Stimulated activated CD4-positive, alpha-beta T cell treated with anti-CD3 and anti-CD28 coated beads, Interleukin-12 subunit alpha, Interleukin-12 subunit beta, amount 100 ng/mL, for 4 hours (primary cell): ENCODE data around the gene UQCRFS1.
"Not testable (repeated sequence)": the region's sequence is repeated elsewhere in the genome, so short reads cannot be mapped to it uniquely, and the experiment has no call there.

ENCODE experiments used
- DNase-seq: peaks from one replicate; pipeline ENCODE4 v3.0.0-alpha.2; 2020

UQCRFS1 gene

DNA sequence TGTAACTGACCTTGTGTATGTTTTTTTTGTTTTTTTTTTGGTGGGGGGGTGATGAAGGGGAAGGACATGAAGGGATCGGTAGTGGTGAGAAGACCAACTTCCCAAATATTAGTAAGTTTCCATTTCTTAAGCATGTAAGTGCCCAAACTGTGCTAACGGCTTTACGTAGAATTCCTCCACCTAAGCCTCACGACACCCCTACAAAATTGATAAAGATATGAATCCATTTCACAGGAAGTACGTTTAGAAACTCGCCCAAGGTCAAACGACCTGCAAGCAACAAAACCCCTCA, 649 bp downstream of the UQCRFS1 start:
- no peak for DNase-seq

DNA sequence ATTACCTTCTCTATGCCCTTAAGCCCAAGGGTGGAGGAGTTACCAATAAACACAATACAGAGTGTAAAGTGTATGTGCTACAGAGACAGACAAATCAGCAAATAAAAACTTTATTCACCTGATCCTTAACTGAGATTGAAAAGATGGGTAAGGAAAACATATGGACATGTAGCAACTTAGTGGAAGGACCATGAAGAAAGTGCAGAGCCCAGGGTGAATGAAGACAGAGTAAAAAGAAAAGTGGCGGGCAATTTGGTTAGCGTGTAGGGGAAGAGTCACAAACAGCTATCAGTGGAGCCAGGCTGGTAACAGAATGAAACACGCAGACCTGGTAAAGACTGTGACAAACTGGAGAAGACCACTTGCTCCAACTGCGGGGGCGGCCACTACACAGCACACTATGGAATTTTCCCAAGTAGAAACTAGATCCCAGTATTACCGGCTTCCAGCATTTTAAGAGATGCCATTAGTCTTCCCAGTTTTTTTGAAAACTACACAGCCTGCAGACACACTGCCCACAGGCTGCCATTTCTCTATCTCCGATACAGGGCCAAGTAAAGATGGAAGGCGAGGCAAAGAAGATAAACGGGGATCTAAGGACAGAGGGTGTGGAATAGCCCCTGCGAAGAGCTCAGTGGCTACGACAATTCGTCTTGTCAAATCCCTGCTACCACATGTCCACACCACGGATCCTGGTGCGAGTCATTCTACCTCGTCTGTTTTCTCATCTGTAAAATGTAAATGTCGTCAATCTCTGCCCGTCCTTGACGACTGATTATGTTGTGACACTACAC, 1.2 kb downstream of the UQCRFS1 start:
- DNase-seq = no peak

DNA sequence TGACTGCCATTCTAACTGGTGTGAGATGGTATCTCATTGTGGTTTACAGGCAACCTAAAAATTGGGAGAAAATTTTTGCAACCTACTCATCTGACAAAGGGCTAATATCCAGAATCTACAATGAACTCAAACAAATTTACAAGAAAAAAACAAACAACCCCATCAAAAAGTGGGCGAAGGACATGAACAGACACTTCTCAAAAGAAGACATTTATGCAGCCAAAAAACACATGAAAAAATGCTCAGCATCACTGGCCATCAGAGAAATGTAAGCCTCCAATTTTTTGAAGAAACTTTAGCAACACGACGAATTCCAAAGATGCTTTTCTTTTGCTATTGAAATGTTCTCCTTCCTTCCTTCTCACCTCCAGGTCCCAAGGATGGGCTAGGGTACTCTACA, 1.9 kb downstream of the UQCRFS1 start:
- DNase-seq = not testable (repeated sequence)

DNA sequence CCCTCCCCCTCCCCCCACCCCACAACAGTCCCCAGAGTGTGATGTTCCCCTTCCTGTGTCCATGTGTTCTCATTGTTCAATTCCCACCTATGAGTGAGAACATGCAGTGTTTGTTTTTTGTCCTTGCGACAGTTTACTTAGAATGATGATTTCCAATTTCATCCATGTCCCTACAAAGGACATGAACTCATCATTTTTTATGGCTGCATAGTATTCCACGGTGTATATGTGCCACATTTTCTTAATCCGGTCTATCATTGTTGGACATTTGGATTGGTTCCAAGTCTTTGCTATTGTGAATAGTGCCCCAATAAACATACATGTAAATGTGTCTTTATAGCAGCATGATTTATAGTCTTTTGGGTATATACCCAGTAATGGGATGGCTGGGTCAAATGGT, 2.4 kb downstream of the UQCRFS1 start:
- not testable (repeated sequence) for DNase-seq

DNA sequence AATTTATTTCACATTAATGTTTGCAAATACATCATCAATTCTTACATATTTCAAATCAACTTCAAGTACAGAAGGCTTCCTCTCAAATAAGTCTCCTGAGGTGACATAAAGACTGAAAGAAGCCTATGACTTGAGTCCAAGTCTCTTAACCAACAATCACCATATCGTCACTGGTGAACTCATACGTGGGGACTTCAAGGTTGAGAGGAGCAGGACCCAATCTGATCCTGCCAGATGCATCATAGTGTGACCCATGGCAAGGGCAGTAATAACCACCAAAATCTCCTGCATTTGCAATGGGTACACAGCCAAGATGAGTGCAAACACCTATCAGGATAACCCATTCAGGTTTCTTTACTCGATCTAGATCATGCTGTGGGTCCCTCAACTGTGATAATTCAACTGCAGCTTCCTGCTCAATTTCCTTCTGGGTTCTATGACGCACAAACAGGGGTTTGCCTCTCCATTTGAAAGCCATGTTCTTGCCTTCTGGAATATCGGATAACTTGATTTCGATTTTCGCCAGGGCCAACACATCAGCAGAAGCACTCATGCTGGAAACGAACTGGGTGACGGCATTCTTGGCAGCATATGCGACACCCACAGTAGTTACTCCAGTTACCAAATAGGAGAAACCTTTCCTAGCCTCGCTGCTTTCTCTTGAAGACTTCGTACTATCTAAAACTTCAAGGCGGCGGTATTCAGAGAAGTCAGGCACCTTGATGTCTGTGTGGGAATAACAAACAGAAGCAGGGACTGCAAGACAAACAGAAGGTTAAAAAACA, 5.4 kb downstream of the UQCRFS1 start:
- not testable (repeated sequence) for DNase-seq

DNA sequence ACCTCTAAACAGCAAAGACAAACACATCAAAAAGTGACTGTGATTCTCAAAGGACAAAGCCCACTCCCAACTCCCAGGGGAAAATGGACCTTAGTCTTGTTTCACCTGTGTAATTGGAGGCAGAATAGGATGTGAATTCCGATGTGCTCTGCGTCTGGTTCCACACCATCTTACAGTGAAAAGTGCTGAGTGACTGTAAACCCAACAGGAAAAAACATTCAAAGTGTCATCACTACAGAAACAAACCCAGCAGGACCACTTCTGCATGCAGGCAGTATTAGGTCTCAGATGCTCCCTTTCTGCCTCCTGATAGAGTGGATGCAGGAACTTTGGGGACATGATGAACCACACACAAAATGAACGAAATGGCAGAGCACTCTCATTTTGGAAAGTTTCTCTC, 6.5 kb downstream of the UQCRFS1 start:
- no peak for DNase-seq

DNA sequence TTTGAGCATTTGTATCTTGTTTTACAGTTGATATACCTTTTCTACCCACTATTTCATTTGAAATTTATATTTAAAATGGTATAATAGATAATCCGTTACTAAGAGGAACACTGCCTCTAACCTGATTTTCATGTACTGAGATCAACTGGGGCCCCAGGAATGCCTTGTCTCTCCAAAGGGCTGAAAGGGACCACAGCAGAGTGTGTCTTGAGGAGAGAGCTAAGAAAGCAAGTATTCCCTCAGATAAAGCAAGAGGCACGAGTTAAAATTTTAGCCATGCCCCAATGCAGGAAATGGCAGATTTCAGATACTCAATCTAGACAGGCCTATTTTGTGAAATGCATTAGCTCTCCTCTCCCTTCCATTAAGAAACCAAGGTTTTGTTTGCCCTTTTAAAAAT, 10.7 kb downstream of the UQCRFS1 start:
- DNase-seq = no peak

DNA sequence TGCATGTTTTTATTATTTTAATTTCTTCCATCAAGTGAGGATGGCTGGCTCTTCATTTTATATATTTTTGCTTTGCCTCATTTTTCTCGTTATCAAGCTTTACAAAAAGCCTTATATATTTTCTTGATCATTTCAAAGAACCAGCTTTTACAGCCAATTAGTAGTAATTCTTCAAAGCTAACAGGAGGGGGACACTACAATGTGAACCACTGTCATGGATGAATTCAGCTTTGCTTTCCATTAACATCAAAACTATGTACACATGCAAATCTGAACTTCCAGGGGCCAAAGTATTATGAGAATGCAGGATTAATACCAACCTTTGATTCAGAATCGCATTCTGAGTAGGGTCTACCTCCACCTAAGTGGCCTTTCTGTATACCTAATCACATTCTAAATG, 11.1 kb downstream of the UQCRFS1 start:
- DNase-seq = no peak

DNA sequence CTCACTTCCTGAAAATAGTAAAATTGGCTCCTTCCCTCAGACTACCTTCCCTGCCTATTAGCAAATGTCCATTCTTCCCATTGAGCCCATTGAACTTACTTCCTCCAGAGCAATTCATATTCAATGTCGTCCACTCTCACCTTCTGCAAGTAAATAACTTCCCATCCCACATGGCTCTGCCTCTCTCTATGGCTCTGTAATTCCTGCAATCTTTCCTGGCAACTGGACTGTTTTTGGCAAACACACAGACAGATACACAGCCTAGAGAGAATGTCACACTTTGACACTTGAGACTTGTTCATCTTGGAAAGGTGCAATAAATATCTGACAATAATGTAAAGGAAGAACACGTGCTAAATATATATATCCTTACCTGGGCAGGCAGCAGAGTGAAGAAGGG, 18.3 kb downstream of the UQCRFS1 start:
- DNase-seq = no peak

DNA sequence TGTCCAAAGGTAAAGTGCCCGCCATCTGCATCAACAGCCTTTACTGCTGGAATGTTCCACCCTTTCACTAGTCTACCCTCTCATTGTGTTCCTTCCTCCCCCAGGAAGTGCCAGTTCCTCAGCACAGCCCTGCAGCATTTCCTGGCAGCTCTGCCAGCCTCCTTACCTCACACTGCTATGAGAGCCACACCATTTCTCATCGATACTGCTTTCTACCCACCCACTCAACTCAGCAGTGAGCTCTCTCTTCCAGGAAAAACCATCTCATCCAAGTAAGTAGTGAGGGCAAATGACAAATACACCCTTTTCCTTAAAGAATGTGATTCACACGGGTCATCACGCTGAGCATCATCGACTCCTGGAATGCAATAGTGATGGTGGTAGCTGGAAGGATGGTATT, 19.8 kb downstream of the UQCRFS1 start:
- no peak for DNase-seq

DNA sequence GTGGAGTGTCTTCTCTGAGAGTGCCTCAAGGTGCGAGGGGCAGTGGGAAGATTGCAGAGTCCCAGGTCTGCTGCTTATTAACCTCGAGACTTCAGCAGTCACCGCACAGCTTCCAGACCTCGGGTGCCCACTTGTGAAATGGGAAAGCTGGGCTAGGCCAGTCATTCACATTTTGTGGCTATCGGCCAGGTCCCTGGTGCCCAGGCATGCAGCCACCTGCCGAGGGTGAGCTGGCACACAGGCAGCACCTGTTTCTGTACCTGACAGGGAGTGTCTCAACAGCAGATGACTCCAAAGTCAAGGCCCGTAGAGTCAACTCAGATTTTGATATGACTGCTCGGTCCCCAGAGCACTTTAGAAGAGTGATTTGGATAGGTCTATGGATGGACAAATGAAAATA, 21.9 kb downstream of the UQCRFS1 start:
- no peak for DNase-seq

DNA sequence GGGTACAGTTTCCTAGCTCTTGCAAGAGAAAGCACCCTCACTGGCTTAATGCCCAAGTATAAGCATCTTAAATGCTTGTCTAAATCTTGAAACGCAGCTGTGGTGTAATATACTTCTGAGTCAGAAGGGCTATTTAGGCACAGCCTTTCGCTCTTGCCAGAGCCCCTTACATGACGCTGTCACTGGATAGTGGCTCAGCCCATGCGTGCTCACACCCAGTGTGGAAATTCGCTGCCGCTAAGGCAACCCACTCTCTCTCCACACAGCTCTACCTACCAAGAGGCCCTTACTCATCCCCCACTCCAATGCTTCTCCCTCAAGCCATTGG, 24.0 kb downstream of the UQCRFS1 start:
- DNase-seq = no peak

DNA sequence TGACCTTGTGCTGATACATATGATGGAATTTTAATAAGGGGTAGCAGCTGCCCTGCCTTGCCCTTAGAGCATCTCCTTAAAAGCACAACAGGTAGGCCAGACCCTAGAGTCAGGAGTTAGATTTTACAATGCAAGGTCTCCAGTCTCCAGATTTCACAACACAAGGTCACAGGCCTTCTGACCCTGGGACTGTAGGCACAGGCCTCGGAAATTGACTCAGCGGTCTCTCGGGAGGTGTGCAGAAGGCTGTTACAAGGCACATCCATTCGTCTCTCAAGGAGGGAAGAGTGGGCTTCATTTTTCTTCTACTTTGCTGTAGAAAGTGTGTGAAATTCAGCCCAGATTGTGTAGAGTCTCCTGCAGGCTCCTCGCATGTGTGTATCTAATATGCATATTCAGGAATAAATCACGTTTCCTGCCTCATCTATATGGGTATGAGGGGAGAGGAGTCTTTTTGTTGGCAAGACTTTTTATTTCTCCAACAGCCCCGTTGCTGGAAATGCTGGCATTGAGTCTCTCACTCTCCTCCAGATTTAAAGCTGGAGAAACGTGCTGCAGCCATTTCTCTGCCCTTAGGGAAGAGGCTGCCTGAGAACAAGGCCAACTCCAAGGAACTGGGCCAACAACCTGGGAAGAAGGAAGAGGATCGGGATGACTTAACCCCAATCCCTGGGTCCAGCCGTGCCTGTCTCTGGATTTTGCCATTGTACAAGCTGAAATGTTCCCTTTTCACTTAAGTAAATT, 24.5 kb downstream of the UQCRFS1 start:
- DNase-seq = no peak

DNA sequence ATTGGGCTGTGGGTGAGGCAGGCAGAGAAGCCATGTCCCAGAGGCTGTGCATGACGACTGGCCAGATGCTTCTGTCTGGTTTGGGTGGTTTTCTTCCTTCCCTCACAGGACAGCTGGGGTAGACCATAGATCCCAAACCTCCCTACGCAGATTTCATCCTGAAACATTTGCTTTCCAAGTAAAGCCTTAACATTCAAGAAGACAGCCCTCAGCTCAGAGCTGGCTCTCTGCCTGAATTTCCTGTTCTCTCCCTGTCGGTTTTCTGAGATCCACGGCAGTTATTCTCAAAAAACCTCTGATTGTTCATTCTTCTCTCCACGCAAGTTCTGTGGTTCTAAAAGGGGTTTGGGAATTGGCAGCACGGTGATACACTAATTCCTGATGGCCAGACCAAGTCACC, 25.3 kb downstream of the UQCRFS1 start:
- DNase-seq = no peak

DNA sequence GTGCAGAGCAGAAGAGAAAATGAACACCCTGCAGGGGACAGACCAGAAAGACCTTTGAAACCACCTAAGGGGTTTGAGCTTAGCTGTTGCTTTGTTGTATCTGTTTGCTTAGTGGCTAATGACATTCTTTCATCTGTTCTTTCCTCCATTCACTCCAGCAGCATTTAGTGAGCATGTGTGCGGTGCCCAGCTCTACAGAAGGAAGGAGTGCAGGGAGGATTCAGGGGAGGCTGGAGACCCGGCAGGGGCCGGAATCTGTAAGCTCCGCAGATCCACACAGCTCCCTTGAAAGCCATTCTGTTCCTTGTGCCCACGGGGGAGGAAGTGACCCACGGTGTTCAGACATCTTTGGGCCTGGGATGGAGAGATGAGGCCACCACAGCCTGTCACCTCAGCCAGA, 27.5 kb downstream of the UQCRFS1 start:
- no peak for DNase-seq

DNA sequence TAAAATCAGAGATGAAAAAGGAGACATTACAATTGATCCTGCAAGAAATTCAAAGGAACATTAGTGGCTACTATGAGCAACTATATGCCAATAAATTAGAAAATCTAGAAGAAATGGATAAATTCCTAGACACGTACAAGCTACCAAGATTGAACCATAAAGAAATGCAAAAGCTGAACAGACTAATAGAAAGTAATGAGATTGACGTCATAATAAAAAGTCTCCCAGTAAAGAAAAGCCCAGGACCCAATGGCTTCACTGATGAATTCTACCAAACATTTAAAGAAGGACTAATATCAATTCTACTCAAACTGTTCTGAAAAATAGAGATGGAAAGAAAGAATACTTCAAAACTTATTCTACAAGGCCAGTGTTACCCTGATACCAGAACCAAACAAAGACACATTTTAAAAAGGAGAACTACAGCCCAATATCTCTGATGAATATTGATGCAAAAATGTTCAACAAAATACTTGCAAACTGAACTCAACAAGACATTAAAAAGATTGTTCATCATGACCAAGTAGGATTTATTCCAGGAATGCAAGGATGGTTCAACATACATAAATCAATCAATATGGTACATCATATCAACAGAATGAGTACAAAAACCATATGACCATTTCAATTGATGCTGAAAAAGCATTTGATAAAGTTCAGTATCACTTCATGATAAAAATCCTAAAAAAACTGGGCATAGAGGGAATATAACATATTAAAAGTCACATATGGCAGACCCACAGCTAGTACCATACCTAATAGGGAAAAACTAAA, 35.8 kb downstream of the UQCRFS1 start:
- no peak for DNase-seq

DNA sequence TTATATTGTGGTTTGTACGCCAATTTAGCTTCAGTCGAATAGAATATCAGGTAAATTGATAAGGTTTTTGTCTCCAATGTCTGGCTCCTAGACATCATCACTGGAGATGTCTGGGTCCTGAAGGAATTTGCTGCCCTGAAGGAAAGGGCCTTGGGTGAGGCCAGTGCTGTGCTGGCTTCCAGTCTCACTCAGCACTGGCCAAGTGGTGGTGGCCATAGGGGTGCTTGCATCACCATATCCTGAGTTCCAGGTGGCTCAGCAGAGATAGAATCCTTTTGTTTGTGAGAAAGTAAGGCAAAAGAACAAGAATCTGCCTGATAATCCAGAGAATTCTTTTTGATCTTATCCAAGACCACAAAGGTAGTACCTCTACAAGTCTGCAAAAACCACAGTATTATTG, 39.1 kb downstream of the UQCRFS1 start:
- DNase-seq = no peak

DNA sequence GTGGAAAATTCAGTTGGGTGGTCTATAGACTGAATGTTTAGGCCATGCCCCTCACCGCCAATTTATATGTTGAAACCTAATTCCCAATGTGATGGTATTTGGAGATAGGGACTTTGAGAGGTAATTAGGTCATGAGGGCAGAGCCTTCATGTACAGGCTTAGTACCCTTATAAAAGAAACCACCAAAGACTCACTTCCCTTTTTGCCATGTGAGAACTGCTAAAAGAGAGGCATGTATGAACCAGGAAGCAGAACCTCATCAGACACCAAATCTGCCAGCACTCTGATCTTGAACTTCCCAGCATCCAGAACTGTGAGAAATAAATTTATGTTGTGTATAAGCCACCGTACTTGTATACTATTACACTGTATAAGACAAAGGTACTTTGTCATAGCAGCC, 40.6 kb downstream of the UQCRFS1 start:
- DNase-seq = no peak

DNA sequence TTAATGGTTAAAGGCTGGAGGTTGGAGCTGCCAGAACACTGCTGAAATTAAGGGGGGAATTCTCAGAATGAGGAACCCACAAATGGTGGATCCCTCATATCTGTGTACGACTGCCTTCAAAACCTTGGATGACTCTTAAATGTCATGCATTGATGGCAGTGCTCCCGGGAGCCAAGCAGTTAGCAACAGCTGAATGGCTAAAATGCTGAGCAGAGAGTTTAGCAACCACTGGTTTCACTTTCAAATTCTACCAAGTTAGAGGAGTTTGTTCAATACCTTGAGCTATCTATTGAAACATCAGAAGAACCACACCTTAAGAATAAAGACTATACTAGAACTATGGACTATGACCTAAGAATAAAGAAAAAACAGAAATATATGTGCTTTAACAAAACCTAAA, 41.4 kb downstream of the UQCRFS1 start:
- no peak for DNase-seq

DNA sequence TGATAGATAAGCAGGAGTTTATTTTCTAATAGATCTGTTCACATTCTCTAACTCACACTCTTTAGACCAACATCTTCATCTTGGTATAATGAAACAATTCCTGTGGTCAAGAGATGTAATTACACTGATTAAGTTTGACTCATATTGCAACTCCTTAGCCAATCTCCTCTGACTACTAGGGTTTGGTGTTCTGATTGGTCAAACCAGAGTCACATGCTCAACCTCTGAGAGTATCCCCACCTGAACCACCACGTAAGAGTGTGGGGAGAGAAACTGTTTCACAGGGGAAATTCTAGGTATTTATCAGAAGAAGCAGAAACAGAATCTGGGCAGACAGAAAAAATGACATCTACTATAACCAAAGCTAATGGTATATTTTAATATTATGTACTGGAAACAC, 42.4 kb downstream of the UQCRFS1 start:
- no peak for DNase-seq

DNA sequence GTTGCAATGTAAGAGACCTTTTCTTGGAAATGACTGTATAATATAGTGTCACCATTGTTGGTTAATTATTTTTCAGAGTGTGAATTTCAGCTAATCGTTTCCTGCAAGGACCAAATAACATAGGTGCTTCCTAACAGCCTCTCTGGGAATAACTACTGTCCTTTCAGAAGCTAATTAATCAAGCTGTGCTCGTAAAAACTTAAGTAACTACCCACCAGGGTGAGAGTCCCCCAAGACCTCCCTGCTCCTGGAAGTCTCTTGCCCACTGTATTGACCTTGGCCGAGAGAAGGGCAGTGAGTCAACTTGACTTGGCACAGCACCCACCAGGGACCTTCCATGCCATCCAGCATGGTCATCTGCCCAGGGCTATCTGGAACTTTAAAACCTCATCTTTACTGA, 50.3 kb downstream of the UQCRFS1 start:
- no peak for DNase-seq

DNA sequence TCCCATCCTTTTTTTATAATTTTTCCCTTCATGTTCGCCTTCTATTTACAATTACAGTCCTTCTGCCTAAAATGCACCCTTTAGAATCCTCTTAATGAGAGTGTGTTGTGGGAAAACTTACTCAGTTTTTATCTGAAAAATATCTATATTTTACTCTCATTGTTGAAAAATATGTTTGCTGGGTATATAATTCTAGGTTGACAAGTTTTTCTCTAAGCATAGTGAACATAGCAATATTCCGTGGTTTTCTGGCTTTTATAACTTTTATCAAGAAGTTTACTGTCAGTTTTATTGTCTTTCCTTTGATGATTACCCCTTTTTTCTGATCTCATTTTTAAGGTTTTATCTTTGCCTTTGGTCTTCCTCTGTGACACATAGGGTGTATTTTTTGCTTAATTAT, 57.3 kb downstream of the UQCRFS1 start:
- DNase-seq = no peak
